HG03108 (cell line): ENCODE data around the gene TMEM140.

Experiments used
- ATAC-seq: cut with Tn5 transposase; IDR thresholded peaks from one replicate; pipeline ENCODE4 v1.9.1; 2021; ENCODE audit warnings: moderate library complexity; ENCODE audit not compliant: unreplicated experiment

The TMEM140 gene

DNA sequence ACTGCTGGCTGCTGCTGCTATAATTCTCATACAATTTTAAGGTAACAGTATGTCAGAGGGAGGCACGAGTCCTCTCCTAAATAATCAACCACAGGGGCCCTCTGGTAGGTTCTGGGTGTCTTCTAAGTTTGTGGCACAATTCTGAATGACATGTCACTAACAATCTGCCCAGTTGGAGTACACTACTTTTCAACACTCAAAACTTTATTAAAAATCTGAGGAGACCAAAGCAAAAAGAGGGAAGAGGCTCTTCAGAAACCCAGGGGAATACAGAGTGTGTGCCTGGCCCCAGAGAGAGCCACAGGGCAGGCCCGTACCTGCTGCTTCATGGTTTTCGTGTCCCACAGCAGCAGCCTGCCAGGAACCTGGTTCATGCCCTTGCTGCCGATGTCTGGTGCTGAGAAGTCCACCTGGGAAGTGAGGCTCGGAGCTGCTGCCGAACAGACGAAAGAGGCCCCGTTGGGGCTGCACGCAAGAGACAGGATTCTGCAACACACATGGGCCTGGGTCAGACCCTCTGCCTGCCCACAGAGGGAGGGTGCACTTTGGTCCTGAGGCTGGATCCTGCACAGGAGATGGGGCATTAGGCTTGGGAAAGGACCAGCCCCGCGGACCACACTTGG, 45.2 kb downstream of the TMEM140 start:
- ATAC-seq: no peak

DNA sequence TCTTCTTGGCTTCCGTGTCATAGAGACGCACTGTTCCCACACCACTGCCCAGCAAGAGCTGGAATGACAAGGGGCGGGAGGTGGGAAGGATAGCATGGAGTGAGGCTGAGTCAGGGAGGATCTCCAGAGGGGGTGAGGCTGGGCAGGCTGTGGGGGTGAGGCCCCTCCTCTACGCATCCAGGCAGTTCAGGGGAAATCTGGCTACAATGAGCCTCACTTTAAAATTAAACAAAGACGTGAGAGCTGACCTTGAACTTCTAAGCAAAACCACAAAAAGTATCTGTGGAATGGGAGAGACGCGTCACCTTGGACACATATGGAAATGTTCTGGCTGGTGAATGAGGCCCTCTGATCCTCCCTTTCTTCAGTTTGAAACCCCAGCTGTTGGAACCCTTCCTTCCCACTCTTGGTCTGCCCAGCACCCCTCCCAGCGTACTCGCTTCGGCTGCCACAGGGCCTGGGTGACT, 45.8 kb downstream of the TMEM140 start:
- no peak for ATAC-seq

DNA sequence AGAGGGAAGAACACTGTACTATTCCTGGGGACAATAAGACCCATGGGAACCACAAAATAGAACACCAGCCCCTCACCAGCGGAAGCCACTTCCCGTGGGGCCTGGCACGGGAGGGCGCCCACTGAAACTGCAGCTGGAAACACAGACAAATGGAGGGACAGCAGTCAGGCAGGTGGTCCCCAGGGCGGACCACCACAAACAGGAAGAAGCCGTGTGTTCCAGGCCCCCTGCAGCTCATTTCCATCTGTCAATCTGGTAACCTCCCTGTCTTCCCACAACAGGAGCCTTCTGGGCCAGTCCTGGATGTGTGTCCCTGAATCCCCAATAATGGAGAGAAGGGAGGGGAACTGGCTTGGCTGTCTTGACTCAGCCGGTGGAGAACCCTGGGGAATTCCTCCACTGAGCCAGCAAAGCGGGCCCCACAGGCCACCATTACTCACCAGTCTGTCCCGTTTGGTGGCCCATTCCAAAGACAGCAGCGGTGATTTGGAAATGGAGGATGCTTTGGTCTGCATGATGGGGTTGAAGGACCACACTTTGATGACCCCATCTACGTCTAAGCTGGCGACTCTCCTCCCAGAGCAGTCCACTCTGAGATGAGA, 46.7 kb downstream of the TMEM140 start:
- no peak for ATAC-seq

DNA sequence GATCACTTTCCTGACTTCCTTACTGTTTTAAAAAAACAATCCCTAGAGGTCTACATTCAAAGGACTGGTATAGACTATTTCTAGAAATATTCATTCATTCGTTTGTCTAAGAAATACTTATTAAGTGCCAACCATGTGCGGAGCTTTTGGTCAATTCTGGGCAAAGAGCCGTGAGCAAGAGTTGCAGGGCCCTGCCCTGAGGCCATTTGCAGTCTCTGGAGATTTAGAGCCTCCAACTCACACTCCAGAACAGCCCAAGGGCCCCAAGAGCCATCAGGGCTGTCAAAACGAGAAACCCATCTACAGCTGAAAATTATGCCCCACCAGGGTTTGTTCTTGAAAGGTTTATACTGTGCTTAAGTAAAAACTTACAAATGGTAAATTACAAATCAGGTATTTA, 47.3 kb downstream of the TMEM140 start:
- ATAC-seq: no peak

DNA sequence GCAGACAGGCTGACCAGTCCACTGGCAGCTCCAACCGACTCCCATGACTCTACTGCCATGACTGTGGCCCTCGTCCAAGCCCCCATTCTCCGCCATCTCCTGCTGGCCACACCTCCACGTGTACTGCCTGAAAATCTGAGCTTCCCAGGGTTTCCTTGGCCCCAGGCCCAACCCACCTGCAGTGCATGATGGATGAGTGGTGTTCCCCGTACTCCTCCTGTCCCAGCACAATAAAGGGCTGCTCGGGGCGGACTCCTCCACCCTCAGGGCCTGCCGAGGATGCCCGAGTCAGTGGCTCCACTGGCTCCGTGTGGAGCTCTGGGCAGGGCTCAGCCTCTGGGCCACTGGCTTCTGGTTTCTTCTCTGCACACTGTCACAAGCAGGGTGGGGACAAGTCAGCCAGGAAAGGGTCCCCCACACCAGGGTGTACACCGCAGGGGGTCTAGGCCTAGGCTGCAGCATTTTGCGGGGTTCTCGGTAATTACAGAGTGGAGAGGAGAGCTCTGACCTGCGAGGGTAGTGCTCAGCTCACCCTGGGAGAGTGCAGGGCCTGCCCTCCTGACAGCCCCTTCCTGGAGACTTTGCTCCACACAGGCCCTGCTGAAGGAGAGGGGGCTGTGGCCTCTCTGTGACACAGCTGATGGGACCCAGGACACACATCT, 48.2 kb downstream of the TMEM140 start:
- ATAC-seq: no peak

DNA sequence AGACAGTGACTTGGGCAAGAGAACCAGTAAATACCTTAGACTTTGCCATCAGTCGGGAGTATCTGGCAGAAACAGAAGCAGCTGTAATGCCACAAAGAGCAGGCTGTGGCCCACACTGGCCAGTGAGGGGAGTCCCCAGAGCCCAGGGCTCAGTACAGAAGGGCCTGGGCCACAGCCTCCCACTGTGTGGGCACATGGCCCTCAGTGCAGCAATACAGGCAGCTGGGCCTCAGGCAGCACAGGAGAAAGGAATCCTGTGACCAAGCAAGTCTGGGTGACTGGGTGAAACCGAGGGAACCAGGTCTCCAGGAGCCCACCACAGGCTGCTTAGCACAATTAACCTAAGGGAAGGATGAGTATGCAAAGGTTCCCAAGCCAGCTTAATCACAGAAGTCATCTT, 49.5 kb downstream of the TMEM140 start:
- ATAC-seq: no peak

DNA sequence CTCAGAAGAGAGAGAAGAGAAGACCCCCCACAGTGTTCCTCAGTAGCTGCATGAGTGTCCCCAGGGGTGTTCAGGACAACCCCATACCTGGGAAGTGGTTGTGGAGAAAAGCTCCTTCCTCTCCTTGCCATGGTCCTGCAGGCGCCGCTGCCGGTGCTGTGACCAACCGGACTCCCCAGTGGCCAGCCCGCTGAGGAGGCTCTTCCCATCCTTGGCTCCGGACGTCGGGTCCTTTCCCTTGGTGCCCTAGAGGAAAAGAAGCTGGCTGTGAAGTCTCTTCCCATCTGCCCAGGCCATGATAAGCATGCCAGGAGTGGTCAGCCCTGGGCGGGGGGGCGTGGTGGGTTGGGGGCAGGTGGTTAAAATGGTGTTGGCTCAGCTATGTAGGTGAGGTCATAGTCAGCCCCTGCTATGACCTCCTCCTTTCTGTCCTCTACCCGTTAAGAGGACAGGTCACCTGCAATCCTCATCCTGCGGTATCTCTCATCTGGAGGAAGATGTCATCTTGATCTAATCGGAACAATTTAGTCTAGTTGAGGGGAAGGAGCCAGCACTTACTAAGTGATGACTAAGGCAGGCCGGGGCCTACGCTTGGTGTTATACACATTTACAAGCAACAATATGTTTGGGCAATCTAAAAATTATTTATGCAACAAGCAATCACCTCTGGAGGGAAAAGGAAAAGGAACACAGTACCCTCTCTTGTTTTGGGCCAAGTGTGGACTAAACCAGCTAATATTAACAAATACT, 50.2 kb downstream of the TMEM140 start:
- ATAC-seq: no peak

DNA sequence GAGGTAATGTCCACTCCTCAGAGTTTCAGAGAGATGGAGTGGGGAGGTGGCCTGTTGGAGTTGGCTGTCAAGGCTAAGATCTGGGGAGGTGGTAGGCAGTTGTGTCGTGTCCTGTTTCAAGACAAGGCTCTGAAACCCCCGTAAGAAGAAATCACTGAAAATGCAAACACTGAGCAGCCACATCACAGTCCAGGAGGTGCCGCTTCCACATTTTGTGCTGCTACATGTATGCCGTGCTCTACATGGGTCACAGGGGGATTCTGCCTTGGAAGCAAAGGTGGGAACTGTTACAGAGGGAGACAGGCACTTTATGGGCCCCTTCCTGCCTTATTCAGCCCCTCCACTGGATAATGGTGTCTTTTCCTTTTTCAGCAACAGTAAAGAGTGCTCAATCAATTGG, 51.6 kb downstream of the TMEM140 start:
- ATAC-seq: no peak

DNA sequence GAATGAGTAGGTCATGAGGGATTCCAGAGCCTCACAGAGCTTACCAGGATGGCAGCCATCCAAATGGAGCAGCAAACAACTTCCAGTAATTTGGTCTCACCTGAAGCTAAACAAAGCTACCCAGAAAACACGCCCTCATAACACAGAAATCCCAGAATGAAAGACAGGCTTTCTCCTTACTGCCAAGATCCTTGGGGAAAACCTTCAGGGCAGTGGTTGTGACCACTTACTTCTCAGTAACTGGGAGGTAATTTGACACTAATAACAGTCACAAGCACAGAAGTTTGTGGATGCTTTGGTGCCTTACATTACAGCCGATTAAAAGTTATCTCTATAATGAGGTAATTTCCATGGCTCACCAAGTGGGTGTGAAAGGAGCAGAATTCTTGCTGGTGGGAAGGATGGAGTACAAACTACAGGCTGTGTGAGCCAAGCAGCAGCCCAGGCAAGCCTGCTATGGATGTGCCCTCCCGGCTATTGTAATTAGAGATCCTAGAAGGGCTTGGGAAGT, 53.0 kb downstream of the TMEM140 start:
- ATAC-seq: no peak

DNA sequence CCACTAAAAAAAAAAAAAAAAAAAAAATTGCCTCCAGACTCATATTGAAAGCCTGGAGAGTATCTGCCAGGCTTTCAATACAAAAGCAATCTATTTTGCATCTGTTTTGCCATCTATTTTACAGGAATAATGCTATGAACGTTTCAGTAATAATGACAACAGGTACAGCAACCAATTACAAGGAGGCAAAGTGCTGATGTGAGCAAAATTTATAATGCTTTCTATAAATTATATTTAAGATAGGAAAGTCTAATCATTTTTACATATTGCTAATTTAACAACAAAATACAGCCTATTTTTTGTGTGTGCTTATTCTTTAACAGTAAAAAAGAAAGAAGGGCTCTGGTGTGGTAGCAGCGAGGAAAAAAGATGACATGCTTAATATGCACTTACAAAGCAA, 53.5 kb downstream of the TMEM140 start:
- ATAC-seq: no peak

DNA sequence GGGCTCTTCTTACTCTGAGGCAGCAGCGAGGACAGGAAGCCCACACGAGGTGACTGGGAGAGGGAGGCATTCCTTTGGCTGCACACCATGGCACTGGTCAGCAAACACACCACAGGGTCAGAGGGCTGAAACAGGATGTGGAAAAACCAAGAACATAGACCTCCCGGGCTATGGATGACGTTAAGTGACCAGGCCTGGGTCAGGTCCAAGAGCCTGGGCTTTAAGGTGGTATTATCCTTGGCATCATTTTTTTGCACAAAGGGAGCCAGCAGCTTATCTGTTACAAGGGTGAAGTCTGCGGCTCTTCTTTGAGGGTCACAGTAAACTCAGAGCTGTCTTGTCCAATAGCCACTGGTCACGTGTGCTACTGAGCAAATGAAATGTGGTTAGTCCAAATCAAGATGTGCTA, 56.5 kb downstream of the TMEM140 start:
- ATAC-seq: no peak

DNA sequence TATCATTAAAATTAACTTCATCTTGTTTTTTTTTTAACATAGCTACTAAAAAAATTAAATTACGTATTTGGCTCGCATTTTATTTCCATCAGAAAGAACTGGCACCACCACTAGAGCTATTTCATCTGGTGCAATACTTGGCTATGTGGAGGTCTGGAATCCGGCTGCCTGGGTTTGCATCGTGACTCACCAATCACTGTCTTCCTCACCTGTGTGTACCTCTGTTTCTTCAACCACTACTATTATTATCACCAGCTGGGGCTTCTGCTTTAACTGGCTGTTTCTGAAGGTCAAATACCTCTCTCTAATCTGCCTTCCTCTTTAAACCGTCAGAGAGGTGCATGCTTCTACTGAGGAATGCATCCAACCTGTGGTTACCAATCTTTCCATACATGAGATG, 57.0 kb downstream of the TMEM140 start:
- ATAC-seq: no peak

DNA sequence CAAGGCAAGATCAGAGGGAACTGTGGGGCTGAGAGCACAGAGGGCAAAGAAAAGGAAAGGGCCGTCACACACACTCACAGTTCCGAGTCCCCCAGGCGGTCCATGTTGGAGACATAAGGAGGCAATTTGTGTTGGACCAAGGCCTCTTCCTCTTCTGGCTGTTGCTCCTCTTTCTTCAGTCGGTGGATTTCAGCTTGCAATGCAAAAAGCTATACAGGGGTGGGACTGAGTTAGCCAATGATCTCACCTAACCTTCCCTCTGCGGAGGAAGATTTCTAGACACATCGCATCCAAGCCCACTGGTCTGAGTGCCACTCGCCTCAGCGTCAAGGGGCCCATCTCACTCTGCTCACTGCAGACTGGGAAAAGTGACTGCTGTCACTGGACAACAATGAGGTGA, 58.0 kb downstream of the TMEM140 start:
- no peak for ATAC-seq

DNA sequence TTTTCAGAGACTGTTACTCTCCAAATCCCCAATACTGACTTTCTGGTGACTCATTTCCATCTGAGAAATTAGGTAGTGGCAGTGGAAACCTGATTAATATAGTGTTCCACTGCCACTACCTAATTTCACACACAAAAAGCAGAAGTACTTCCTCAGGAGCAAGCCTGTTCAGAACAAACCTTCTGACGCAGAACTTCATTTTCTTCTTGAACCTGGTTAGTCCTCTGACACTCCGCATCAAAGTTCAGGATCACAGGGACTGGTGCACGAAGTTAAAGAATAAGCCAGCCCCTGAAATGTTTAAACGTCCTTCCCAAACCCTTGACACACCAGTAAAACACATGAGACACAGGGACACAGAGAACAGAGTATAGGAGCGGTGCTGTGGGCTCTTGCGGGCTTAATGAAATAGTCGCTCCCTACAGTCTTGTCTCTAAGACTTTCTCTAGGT, 59.1 kb downstream of the TMEM140 start:
- peak; percentile 24 for ATAC-seq

DNA sequence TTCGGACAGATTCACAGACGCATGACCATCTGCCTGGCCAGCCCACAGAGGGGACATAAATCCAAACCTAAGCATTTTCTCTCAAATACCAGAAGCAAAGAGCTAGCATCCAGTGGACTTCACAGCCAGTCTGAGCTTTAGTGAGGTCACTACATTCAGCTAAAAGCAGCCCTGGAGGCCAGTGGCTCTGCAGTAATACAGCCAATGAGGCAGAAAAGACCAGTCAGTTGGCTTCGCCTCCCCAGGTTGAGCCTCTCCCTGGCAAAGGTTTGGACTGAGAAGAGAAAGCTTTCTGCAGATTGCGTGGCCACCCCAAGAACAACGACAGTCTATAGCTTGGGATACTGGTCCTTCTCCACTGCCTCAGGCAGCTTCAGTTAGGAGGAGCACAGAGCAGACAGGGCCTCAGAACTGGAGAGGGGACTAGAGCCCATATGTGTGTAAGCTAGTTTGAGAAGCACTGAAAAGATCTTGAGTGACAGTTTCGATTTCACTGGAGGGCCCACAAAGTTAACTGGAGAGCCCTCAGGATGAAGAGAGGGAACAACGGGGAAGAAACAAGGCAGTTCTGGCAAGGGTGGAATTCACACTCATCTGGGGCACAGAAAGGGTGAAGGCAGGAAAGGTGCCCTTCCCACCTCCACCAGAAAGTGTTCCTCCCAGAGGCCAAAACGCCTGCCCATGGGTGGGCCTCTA, 59.7 kb downstream of the TMEM140 start:
- ATAC-seq: no peak

DNA sequence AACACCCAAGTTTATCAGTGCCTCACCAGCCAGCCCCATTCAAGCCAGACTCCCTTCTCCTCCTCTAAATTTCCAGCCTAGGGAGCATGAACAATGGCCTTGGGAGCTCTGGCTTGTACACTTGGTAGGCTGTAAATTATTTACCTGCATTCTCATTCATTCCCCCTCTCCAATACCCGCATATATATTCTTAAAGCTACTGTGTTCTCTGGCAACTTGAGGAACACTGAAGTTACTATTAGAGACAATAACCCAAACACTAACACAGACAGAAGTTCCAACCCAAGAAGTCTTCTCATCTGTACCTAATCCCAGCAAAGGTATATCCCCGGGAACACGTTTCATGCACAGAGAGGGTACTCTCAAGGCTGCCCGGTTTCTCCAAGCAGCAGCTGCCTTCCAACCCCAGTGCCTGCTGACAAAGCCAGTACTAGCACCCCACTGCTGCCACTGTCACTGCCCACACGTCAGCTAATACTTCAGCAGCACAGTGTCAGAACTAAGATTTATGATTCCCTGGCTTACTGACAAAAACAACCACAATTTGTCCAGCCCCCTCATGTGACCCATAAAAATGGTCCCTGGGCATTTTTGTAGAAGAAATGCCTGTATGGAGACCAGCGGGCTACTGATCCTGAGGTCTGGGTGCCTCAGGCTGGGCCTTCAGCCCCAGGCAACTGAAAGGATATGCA, 60.4 kb downstream of the TMEM140 start:
- no peak for ATAC-seq

DNA sequence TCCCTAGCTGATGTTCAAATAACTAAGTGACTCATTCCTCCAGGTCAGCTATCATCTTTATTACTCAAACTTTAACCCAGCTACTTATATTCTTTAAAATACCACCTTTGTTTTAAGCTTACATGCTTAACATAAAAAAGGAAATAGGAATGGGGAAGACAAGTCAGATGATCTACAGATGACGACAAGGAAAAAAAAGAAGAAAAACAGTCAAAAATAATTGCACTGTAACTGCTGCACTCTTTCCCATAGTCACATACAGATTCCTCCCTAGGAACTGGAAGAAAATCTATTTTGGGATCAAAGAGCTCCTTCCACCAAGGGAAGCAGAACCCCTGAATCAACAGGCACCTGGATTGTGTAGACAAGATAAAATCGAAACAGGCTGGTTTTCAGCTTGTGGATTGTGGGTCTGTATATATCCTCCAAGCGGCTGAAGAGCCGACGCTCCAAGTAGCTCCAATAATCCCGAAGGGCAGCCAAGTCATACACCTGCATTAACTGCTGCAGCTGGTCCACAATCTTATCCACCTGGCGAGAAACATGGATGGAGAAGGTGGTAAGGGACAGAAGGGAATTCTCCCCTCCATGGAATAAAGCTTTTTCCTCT, 61.5 kb downstream of the TMEM140 start:
- ATAC-seq: no peak

DNA sequence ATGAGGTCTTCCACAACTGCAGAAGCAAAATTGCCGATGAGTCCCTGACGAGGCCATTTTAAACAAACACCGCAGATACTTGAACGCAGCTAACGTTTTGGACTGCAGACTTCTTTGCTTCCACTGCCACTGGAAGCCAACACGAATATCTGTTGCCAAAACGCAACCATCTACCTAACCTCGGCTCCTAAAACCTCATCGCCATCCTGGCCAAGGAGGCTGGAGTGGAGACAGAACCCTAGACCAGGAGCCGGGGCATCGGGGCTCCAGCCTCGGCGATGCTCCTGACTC, 63.0 kb downstream of the TMEM140 start:
- no peak for ATAC-seq

DNA sequence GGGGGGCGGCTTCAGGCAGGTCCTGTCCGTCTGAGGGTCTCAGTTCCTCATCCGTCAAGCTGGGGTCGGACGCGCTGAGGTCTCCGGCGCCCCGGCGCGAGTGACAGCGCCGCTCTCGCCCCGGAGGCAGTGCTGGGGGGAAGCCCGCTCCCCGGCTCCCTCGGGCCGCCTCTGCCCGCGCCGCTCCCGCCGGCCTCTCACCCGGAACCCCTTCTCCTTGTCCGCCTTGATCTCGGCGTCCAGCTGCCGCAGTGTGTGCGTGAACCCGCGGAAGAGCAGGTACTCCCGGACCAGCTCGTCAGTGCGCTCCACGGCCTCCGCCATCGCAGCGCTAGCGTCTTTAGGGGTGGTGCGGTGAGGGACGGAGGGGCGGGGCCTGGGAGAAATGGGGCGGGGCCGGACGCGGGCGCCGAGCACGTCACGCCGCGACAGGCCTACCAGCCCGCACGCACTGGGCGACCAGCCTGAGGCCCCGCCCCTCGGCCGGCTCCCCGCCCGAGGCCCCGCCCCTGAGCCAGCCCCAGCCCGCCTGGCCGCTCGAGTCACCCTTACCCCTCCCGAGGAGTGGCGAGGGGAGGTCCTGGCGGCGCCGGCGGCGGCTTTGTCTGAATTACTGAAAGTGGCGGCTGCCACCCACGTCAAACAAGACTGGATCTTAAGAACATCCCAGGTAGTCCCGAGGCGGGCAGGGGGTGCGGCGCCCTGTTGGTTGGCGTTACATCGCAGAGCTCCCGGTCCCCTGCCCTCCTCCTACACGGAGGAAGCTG, 63.5 kb downstream of the TMEM140 start, which contains the start of gene WDR91:
WDR91 (minus strand) TSS at position 348 of the 767 bp plus-strand sequence; CDS start at position 324, 24 bp downstream.
- ATAC-seq: peak; percentile 77
